GM23338 (cell line): ENCODE results near the gene RFX6. TPM values are rescaled to one million over a fixed set of nuclear protein-coding genes. Genes with fewer than 3 reads are reported as not detected.

Experiments used
- ATAC-seq: fragments of 200-7000 bp; cut with Tn5 transposase; 3 replicates; pipeline ENCODE4 v1.9.1; 2020
- DNase-seq: peaks from one replicate; pipeline ENCODE4 v3.0.0-alpha.2; 2015; ENCODE audit warnings: low spot score
- H2AFZ ChIP-seq: fragments of 200-600 bp; sonication (generic); 2 replicates; pipeline ENCODE4 v1.8.0; 2016; ENCODE audit warnings: antibody characterized with exemption, mild to moderate bottlenecking, moderate library complexity
- H3F3A ChIP-seq: fragments of 200-600 bp; sonication (generic); replicated peaks from 2 replicates; pipeline ENCODE4 v1.8.0; 2017; ENCODE audit warnings: antibody characterized with exemption, mixed run types, low read depth
- H3K27ac ChIP-seq: fragments of 200-600 bp; sonication (generic); 2 replicates; pipeline ENCODE4 v1.6.1; 2016; ENCODE audit warnings: low read depth
- H3K27me3 ChIP-seq: fragments of 200-600 bp; sonication (generic); 2 replicates; pipeline ENCODE4 v1.8.0; 2016; ENCODE audit warnings: mild to moderate bottlenecking, mixed run types, moderate library complexity; ENCODE audit not compliant: insufficient read depth
- H3K36me3 ChIP-seq: fragments of 200-600 bp; sonication (generic); 2 replicates; pipeline ENCODE4 v1.8.0; 2016; ENCODE audit warnings: mild to moderate bottlenecking; ENCODE audit not compliant: insufficient read depth
- H3K4me1 ChIP-seq: fragments of 200-600 bp; sonication (generic); 2 replicates; pipeline ENCODE4 v1.8.0; 2016; ENCODE audit warnings: mild to moderate bottlenecking, moderate library complexity; ENCODE audit not compliant: insufficient read depth
- H3K4me2 ChIP-seq: fragments of 200-600 bp; sonication (generic); 2 replicates; pipeline ENCODE4 v1.7.1; 2017; ENCODE audit warnings: mixed run types
- H3K4me3 ChIP-seq: fragments of 200-600 bp; sonication (generic); 2 replicates; pipeline ENCODE4 v1.6.1; 2016; ENCODE audit warnings: mixed run types
- H3K79me2 ChIP-seq: fragments of 200-600 bp; sonication (generic); replicated peaks from 2 replicates; pipeline ENCODE4 v1.8.0; 2017; ENCODE audit warnings: mild to moderate bottlenecking; ENCODE audit not compliant: insufficient read depth
- H3K9me2 ChIP-seq: fragments of 200-600 bp; sonication (generic); 2 replicates; pipeline ENCODE4 v1.8.0; 2017; ENCODE audit not compliant: insufficient read depth
- H4K20me1 ChIP-seq: fragments of 200-600 bp; sonication (generic); replicated peaks from 2 replicates; pipeline ENCODE4 v1.8.0; 2017; ENCODE audit warnings: mild to moderate bottlenecking; ENCODE audit not compliant: insufficient read depth
- H3K27ac Mint-ChIP-seq: 2 replicates; pipeline ENCODE4 v1.8.0; 2020; ENCODE audit warnings: inconsistent platforms, mild to moderate bottlenecking, moderate library complexity, mixed read lengths
- H3K27me3 Mint-ChIP-seq: 3 replicates; pipeline ENCODE4 v1.8.0; 2022; ENCODE audit warnings: low read depth, mild to moderate bottlenecking, moderate library complexity, mixed read lengths, inconsistent platforms; ENCODE audit not compliant: insufficient read depth, poor library complexity
- H3K36me3 Mint-ChIP-seq: 3 replicates; pipeline ENCODE4 v1.8.0; 2021; ENCODE audit warnings: low read depth, mild to moderate bottlenecking, inconsistent platforms, moderate library complexity, mixed read lengths
- H3K4me1 Mint-ChIP-seq: 3 replicates; pipeline ENCODE4 v1.8.0; 2020; ENCODE audit warnings: mild to moderate bottlenecking, inconsistent platforms, mixed read lengths
- H3K4me3 Mint-ChIP-seq: 3 replicates; pipeline ENCODE4 v1.8.0; 2021; ENCODE audit warnings: moderate library complexity, mild to moderate bottlenecking, inconsistent platforms, mixed read lengths
- H3K9me3 Mint-ChIP-seq: 3 replicates; pipeline ENCODE4 v1.8.0; 2020; ENCODE audit warnings: moderate library complexity, mild to moderate bottlenecking, inconsistent platforms, mixed read lengths
- CTCF ChIP-seq, 2 experiments: fragments of 200-600 bp in 1 of 2; sonication (generic) in 1 of 2; conservative IDR thresholded peaks; 2 replicates each; pipeline versions ENCODE4 v1.5.1 to v1.6.1; 2016 to 2017; ENCODE audit warnings: antibody characterized with exemption in 2 of 2, low read depth in 2 of 2, mild to moderate bottlenecking in 2 of 2, moderate library complexity in 1 of 2
- EZH2 ChIP-seq: fragments of 200-600 bp; sonication (generic); IDR thresholded peaks from one replicate; pipeline ENCODE4 v1.8.0; 2017; ENCODE audit warnings: antibody characterized with exemption, mild to moderate bottlenecking, low read depth; ENCODE audit not compliant: unreplicated experiment
- JUNB ChIP-seq: IDR thresholded peaks from one replicate; pipeline ENCODE4 v1.6.1; 2016; ENCODE audit warnings: antibody characterized with exemption; ENCODE audit not compliant: unreplicated experiment
- POLR2AphosphoS5 ChIP-seq: IDR thresholded peaks from 2 replicates; pipeline ENCODE4 v1.6.1; 2016; ENCODE audit warnings: antibody characterized with exemption, low read depth
- STAT1 ChIP-seq: IDR thresholded peaks from one replicate; pipeline ENCODE4 v1.6.1; 2016; ENCODE audit warnings: antibody characterized with exemption; ENCODE audit not compliant: unreplicated experiment
- ZNF114 ChIP-seq: fragments of 250-450 bp; sonication (Bioruptor Pico); IDR thresholded peaks from 2 replicates; pipeline ENCODE4 v1.5.0; 2020; ENCODE audit warnings: mild to moderate bottlenecking, moderate library complexity
- ZNF331 ChIP-seq: fragments of 250-450 bp; sonication (Bioruptor Pico); IDR thresholded peaks from 2 replicates; pipeline ENCODE4 v1.5.0; 2020; ENCODE audit warnings: low read depth, mild to moderate bottlenecking, moderate library complexity
- ZNF462 ChIP-seq: fragments of 250-450 bp; sonication (Bioruptor Pico); IDR thresholded peaks from 2 replicates; pipeline ENCODE4 v1.5.0; 2020; ENCODE audit warnings: mild to moderate bottlenecking, moderate library complexity
- polyA plus RNA-seq: library from polyadenylated mRNA; unstranded; fragments of >200 nt; fragmentation: Nextera tagmentation; extraction: Ambion mirVana; gene quantifications from 2 replicates; pipeline ENCODE4 v1.2.1, GENCODE V29; 2016
- total RNA-seq: library from RNA; depleted of rRNA; stranded (reverse); fragments of >200 nt; shearing (Covaris generic); gene quantifications from 2 replicates; pipeline ENCODE4 v1.2.3, GENCODE V29; 2014

RFX6 gene
- total and polyA plus RNA-seq, 2 experiments from 2014 or later, result 0.35 TPM; not detected in 1

GRCh38 chr6:116963972-116964371 lies 86.9 kb downstream of the RFX6 start (continued):
- no peak for TF ChIP-seq JUNB
- TF ChIP-seq EZH2, result no peak

GRCh38 chr6:116966675-116967576 lies 89.9 kb downstream of the RFX6 start:
- Mint-ChIP-seq H3K4me1 (peaks cover 11% of the 10 kb centered on the region; the same call in 2 of the 3 replicates), H3K36me3 (no peaks in the 10 kb centered on the region), H3K27me3 (peaks cover 1% of the 10 kb centered on the region), H3K9me3 (no peaks in the 10 kb centered on the region), H3K27ac (no peak overlapping the region), H3K4me3 (no peak overlapping the region)
- H3K4me3 ChIP-seq, result no peak overlapping the region
- no peak overlapping the region for H3K27ac ChIP-seq
- no peaks in the 10 kb centered on the region for H3K79me2 ChIP-seq
- ATAC-seq (no peak), DNase-seq (no peak)
- H2AFZ ChIP-seq, result no peak overlapping the region
- H3K36me3 ChIP-seq, result no peaks in the 10 kb centered on the region
- H3K4me2 ChIP-seq, result no peak overlapping the region
- H4K20me1 ChIP-seq, result no peaks in the 10 kb centered on the region
- H3K27me3 ChIP-seq, result no peaks in the 10 kb centered on the region
- no peaks in the 10 kb centered on the region for H3K9me2 ChIP-seq
- no peaks in the 10 kb centered on the region for H3K4me1 ChIP-seq
- no peaks in the 10 kb centered on the region for H3F3A ChIP-seq
- TF ChIP-seq POLR2AphosphoS5, result no peak
- no peak for TF ChIP-seq STAT1
- TF ChIP-seq ZNF331 (CRISPR knock-in tag), result no peak
- no peak for TF ChIP-seq ZNF114

- Mint-ChIP-seq H3K36me3 (no peaks in the 10 kb centered on the region), H3K27me3 (peaks cover 1% of the 10 kb centered on the region), H3K27ac (no peak overlapping the region), H3K4me1 (peaks cover 11% of the 10 kb centered on the region; the same call in 2 of the 3 replicates), H3K9me3 (no peaks in the 10 kb centered on the region), H3K4me3 (no peak overlapping the region)
- Histone ChIP-seq H3K27ac (no peak overlapping the region), H2AFZ (no peak overlapping the region; the same call in 1 of the 2 replicates), H3K9me2 (no peaks in the 10 kb centered on the region), H3K36me3 (no peaks in the 10 kb centered on the region), H4K20me1 (no peaks in the 10 kb centered on the region), H3K4me1 (no peaks in the 10 kb centered on the region), H3K27me3 (no peaks in the 10 kb centered on the region), H3K79me2 (no peaks in the 10 kb centered on the region), H3K4me2 (no peak overlapping the region), H3F3A (no peaks in the 10 kb centered on the region), H3K4me3 (no peak overlapping the region)
- no peak for TF ChIP-seq ZNF462 (CRISPR knock-in tag)
- TF ChIP-seq CTCF (conservative IDR thresholded peaks at IDR 0.05; ENCODE audit: low read depth in 2 of 2), result peak; percentile 76
- ATAC-seq (peak; percentile 57), DNase-seq (peak; percentile 79)
Observed at GRCh38 chr6:116969211-116969863, 92.3 kb downstream of the RFX6 start.
